ENCODE measurements around the gene TBC1D4.
"Not testable (repeated sequence)": the region's sequence is repeated elsewhere in the genome, so short reads cannot be mapped to it uniquely, and the experiment has no call there.

Gene TBC1D4

DNA sequence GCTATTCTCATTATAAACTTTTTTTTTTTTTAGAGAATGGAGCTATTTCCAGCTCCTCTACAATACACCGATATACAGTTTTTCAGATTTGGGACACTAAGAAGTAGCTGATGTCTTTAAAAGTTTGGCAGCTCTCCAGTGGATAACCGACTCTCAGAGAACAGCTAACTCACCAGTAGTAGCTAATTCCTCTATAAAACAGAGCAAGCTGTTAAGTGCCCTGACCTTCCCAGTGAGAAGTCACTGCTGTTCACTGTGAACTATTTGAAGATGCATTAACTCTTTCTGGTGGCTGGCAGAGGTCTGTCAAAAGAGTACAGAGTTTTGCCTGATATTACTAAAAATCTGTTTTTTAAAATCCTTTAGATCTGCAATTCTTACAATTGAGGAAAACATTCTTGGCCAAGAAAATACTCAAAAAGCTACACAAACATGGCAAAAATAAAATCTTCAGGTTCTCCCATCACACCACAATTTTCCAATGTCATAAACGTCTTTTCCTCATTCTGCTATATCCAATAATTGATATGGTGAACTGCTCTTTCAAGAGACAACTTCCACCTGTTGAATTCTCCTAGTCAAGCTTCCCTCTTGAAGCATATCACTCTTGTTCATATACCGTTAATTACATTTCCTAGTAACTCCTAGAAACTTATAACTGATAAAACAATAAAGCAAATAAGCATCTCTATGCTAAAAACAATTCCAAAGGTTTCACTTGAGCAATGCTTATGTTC lies 44.2 kb downstream of the TBC1D4 start:
- TF ChIP-seq, protein P1, sequence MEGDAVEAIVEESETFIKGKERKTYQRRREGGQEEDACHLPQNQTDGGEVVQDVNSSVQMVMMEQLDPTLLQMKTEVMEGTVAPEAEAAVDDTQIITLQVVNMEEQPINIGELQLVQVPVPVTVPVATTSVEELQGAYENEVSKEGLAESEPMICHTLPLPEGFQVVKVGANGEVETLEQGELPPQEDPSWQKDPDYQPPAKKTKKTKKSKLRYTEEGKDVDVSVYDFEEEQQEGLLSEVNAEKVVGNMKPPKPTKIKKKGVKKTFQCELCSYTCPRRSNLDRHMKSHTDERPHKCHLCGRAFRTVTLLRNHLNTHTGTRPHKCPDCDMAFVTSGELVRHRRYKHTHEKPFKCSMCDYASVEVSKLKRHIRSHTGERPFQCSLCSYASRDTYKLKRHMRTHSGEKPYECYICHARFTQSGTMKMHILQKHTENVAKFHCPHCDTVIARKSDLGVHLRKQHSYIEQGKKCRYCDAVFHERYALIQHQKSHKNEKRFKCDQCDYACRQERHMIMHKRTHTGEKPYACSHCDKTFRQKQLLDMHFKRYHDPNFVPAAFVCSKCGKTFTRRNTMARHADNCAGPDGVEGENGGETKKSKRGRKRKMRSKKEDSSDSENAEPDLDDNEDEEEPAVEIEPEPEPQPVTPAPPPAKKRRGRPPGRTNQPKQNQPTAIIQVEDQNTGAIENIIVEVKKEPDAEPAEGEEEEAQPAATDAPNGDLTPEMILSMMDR (IDR thresholded peaks at IDR 0.05; ENCODE audit: insufficient read depth, low read length, missing control alignments): no peak
- DNase-seq (ENCODE audit: low read depth, low spot score): no peak
- CTCF ChIA-PET: interaction anchor here (0.7 kb wide), 1 partner anchor 219 kb away, joined by 3 read pairs; no protein-coding TSS in a partner anchor
- POLR2A ChIA-PET: no interaction called here
- no peak overlapping the region for H3K4me3 ChIP-seq (ENCODE audit: low read depth, low read length)

DNA sequence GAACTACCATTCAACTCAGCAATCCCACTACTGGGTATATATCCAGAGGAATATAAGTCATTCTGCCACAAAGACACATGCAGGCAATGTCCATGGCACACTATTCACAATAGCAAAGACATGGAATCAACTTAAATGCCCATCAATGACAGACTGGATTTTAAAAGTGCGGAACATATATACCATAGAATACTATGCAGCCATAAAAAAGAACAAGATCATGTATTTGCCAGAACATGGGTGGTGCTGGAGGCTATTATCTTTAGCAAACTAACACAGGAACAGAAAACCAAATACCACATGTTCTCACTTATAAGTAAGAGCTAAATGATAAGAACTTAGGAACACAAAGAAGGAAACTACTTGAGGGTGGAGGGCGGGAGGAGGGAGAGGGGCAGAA lies 47.8 kb downstream of the TBC1D4 start:
- H3K4me3 ChIP-seq (ENCODE audit: low read depth, low read length); POLR2A ChIA-PET; CTCF ChIA-PET; DNase-seq (ENCODE audit: low read depth, low spot score): not testable (repeated sequence)

GRCh38 chr13:75432811-75433244 lies 49.1 kb downstream of the TBC1D4 start:
- ChIA-PET POLR2A (no interaction called here), CTCF (no interaction called here)
- no peak for DNase-seq (ENCODE audit: low read depth, low spot score)
- no peak overlapping the region for H3K4me3 ChIP-seq (ENCODE audit: low read depth, low read length)
- TF ChIP-seq, protein P1 (IDR thresholded peaks at IDR 0.05; ENCODE audit: insufficient read depth, low read length, missing control alignments): no peak

- DNase-seq (ENCODE audit: low read depth, low spot score): no peak
- ChIA-PET CTCF (interaction anchor here (1.3 to 2.7 kb wide), 4 partner anchors 16 to 59 kb away, joined by 3 to 11 read pairs (median 4); partner anchors contain the start of gene TBC1D4), POLR2A (no interaction called here)
- TF ChIP-seq, protein P1 (IDR thresholded peaks at IDR 0.05; ENCODE audit: insufficient read depth, low read length, missing control alignments): no peak
- H3K4me3 ChIP-seq (ENCODE audit: low read depth, low read length): no peak overlapping the region
These were observed 49.9 kb downstream of the TBC1D4 start for GRCh38 chr13:75432045-75432444.

DNA sequence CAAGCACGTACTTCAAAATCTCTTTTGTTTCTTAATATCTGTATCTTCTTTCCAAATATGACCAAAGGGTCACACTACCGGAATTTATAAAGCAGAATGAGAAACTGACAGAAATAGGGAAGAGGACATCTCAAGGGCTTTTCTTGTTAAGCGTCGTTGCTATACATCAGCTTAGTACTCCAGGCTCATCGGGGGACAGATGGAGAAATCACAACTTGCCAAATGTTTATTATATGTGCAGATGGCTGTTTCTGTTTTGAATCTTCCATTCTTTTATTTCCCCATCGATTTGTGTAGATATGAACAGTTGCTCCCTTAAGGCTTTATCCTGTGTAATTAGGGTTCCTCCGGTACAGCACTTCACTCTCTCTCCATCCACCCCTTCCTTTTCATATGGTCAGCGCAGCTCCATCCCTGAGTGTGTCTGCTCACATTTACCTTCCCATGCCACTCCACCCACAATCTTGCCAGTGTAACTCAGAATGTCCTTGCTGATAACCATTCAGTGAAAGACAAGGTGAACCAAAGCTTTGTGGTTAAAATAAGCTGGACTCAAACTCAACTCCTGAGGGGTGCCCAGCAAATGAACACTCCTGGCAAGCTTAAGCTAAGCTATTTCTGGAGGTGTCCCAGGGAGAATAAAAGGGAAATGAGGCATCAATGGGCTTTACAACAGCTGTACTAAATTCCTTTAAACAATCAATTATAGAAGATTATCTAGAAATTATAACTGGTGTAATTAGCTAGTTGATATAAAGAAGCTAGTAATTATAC lies 51.3 kb downstream of the TBC1D4 start:
- H3K4me3 ChIP-seq (ENCODE audit: low read depth, low read length): no peak overlapping the region
- CTCF ChIA-PET: interaction anchor here (1.3 to 2.7 kb wide), 5 partner anchors 14 to 58 kb away, joined by 3 to 11 read pairs (median 4); partner anchors contain the start of gene TBC1D4
- TF ChIP-seq, protein P1 (IDR thresholded peaks at IDR 0.05; ENCODE audit: insufficient read depth, low read length, missing control alignments): no peak
- POLR2A ChIA-PET: no interaction called here
- no peak for DNase-seq (ENCODE audit: low read depth, low spot score)

DNA sequence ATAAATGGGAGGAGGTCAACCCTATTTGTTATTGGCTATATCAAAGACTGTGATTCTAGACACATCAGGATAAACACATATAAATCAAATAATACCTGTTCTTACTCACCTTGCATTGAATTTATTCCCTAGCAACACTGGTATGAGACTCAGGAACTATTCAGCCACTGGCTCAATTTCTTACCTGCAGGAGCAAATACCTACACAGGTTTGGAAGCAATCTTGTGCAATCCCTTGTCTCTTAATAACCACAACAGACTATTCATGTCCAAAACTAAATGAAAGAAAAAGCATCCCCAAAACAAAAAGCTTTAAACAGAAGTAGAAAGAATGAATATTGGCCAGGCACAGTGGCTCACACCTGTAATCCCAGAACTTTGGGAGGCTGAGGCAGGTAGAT lies 55.5 kb downstream of the TBC1D4 start:
- POLR2A ChIA-PET: interaction anchor here (0.7 kb wide), 1 partner anchor 345 kb away, joined by 4 read pairs; no protein-coding TSS in a partner anchor
- CTCF ChIA-PET: interaction anchor here (1.7 kb wide), 1 partner anchor 54 kb away, joined by 4 read pairs; no protein-coding TSS in a partner anchor
- DNase-seq (ENCODE audit: low read depth, low spot score): no peak
- no peak overlapping the region for H3K4me3 ChIP-seq (ENCODE audit: low read depth, low read length)
- TF ChIP-seq, protein P1 (IDR thresholded peaks at IDR 0.05; ENCODE audit: insufficient read depth, low read length, missing control alignments): no peak
